H1 (cell line): ENCODE measurements around the gene TGM2. TPM values are rescaled to one million over a fixed set of nuclear protein-coding genes. Genes with fewer than 3 reads are reported as not detected.

Experiments
- CHD7 ChIP-seq: fragments of 300-600 bp; sonication (generic); IDR thresholded peaks from 2 replicates; pipeline ENCODE4 v1.7.1; 2012; ENCODE audit warnings: low read length, moderate library complexity, mild to moderate bottlenecking, inconsistent platforms; ENCODE audit not compliant: insufficient replicate concordance
- CTCF ChIP-seq, 3 experiments: IDR thresholded peaks; 1 replicate in 2 of 3; 2 replicates in 1 of 3; pipeline versions ENCODE4 v1.5.1 to v1.6.1; 2011; ENCODE audit warnings: low read length in 3 of 3, mild to moderate bottlenecking in 3 of 3, inconsistent platforms in 2 of 3, low read depth in 1 of 3, moderate library complexity in 1 of 3; ENCODE audit not compliant: insufficient read depth in 1 of 3; ENCODE audit errors: control extremely low read depth in 1 of 3
- NANOG ChIP-seq: IDR thresholded peaks from 2 replicates; pipeline ENCODE4 v1.6.1; 2011; ENCODE audit warnings: low read length, low read depth, mild to moderate bottlenecking, inconsistent platforms; ENCODE audit not compliant: insufficient read depth, poor library complexity, severe bottlenecking
- SIX5 ChIP-seq: IDR thresholded peaks from 2 replicates; pipeline ENCODE4 v1.6.1; 2011; ENCODE audit warnings: mild to moderate bottlenecking, low read depth, low read length
- polyA plus RNA-seq, 7 experiments: library from polyadenylated mRNA; depleted of rRNA in 3 of 7; stranded (reverse) in 5 of 7; unstranded in 2 of 7; fragments of >200 nt in 5 of 7; fragments of 200-250 nt in 2 of 7; gene quantifications; 1 replicate in 5 of 7; 2 replicates in 1 of 7; 4 replicates in 1 of 7; pipeline versions ENCODE4 v1.2.1 to v1.2.3, GENCODE V29; 2011 to 2013; ENCODE audit warnings: missing spikeins in 2 of 7, mixed read lengths in 2 of 7
- total RNA-seq: library from RNA; stranded (reverse); fragmentation: NEBNext Ultra II Directional; extraction: Animal tissue kit (Norgen Biotek cat#: 25700); gene quantifications from 2 replicates; pipeline ENCODE4 v1.2.1, GENCODE V29; 2021

Gene TGM2
- total and polyA plus RNA-seq, 2 of the 8 experiments (the other 6 are each of a cell fraction or from before 2014, with no cell fraction given) = 0.86 to 1.0 TPM

- no peak for TF ChIP-seq CHD7
- no peak for TF ChIP-seq SIX5
- no peak for TF ChIP-seq NANOG
- no peak for TF ChIP-seq CTCF (IDR thresholded peaks at IDR 0.05; ENCODE audit: control extremely low read depth in 1 of 3, insufficient read depth in 1 of 3, low read depth in 1 of 3, low read length in 3 of 3)
Measured at GRCh38 chr20:38130687-38131587, 34.1 kb downstream of the TGM2 start (continued).
